ENCODE data around the gene SAPCD2. TPM values are rescaled to one million over a fixed set of nuclear protein-coding genes. Genes with fewer than 3 reads are reported as not detected.

The SAPCD2 gene
- total and polyA plus RNA-seq, 9 of the 15 experiments (the other 6 are each of a cell fraction or from before 2014, with no cell fraction given) = 3.4 to 91.8 (median 18.8) TPM

- Histone ChIP-seq H3K9ac (ENCODE audit: insufficient read depth in 1 of 2, low read depth in 2 of 2, low read length in 2 of 2) (no peak within 1 kb of the TSS; a peak in 1 of 4 replicates), H3K36me3 (ENCODE audit: control insufficient read depth, insufficient read depth, low read length) (no peaks in the 10 kb centered on the region), H3K4me2 (ENCODE audit: insufficient read depth, low read length) (no peak within 1 kb of the TSS), H3K27me3 (ENCODE audit: control insufficient read depth in 2 of 2, insufficient read depth in 2 of 2, low read length in 2 of 2) (no peaks in the 10 kb centered on the region), H3K9me1 (ENCODE audit: control insufficient read depth, insufficient read depth, low read length) (no peaks in the 10 kb centered on the region), H3K9me3 (replicated peaks; ENCODE audit: control insufficient read depth, insufficient read depth, low read depth, low read length) (no peaks in the 10 kb centered on the region), H3K27ac (ENCODE audit: extremely low read depth, low read depth, low read length) (no peak within 1 kb of the TSS), H2AFZ (ENCODE audit: low read depth, low read length) (no peak within 1 kb of the TSS), H3K4me1 (replicated peaks in 1 of 2; ENCODE audit: control insufficient read depth in 2 of 2, insufficient read depth in 2 of 2, low read length in 2 of 2) (peaks cover 9 to 82% of the 10 kb centered on the region in 2 experiments; a peak in 4 of 5 replicates), H3K4me3 (no peak within 1 kb of the TSS), H3K79me2 (ENCODE audit: control insufficient read depth, insufficient read depth, low read length) (peaks cover 3% of the 10 kb centered on the region; the same call in 1 of the 3 replicates), H4K20me1 (replicated peaks; ENCODE audit: control insufficient read depth, insufficient read depth, low read length) (no peaks in the 10 kb centered on the region)
- intact Hi-C loops (cut with micrococcal nuclease) (no loop called here), in situ Hi-C loops (cut with MboI) (no loop called here)
- FAIRE-seq (no peak), DNase-seq (ENCODE audit: extremely low read depth in 1 of 4, low spot score in 3 of 4) (no peak), ATAC-seq (no peak)
- BruUV-seq (replicated peaks) = no TSS peak
- ChIA-PET CTCF (ENCODE audit: low intra/inter-chr PET ratio) (no interaction called here), POLR2A (interaction anchor here (1.2 kb wide), 1 partner anchor 27 kb away, joined by 3 read pairs; no protein-coding TSS in a partner anchor)
- WGBS (ENCODE audit: insufficient coverage, low coverage, missing lambda C conversion rate) = 10% methylated on average over 14 of the region's 16 CpGs
- TF ChIP-seq KDM1A (IDR thresholded peaks at IDR 0.05) (peak; percentile 92 to 94), CGGBP1 (CRISPR knock-in tag; IDR thresholded peaks at IDR 0.05) (no peak), ETS2 (tag; IDR thresholded peaks at IDR 0.05; ENCODE audit: borderline replicate concordance, poor library complexity, severe bottlenecking) (no peak), RBM14 (IDR thresholded peaks at IDR 0.05; ENCODE audit: borderline replicate concordance, insufficient read depth, low read depth, low read length) (no peak), ZNF253 (CRISPR knock-in tag; conservative IDR thresholded peaks at IDR 0.05) (no peak), FOXO4 (CRISPR knock-in tag; IDR thresholded peaks at IDR 0.05) (no peak), TFAP4 (CRISPR knock-in tag; IDR thresholded peaks at IDR 0.05; ENCODE audit: borderline replicate concordance) (peak; percentile 30; the same call in 1 of the 2 replicates), PHF21A (IDR thresholded peaks at IDR 0.05; ENCODE audit: borderline replicate concordance, low read depth) (peak; percentile 62; the same call in 1 of the 2 replicates), PRDM10 (IDR thresholded peaks at IDR 0.05; ENCODE audit: partially characterized antibody) (no peak), HDAC1 (IDR thresholded peaks at IDR 0.05) (peak in 1 of 2 experiments; percentile 52; a peak in 1 of 4 replicates), ZC3H4 (CRISPR knock-in tag; IDR thresholded peaks at IDR 0.05; ENCODE audit: borderline replicate concordance) (no peak), RCOR1 (IDR thresholded peaks at IDR 0.05; ENCODE audit: borderline replicate concordance in 1 of 2, low read depth in 2 of 2, low read length in 2 of 2) (peak; percentile 33 to 87; a peak in 2 of 4 replicates), SIN3A (IDR thresholded peaks at IDR 0.05; ENCODE audit: borderline replicate concordance in 2 of 2, control insufficient read depth in 1 of 2, low read depth in 2 of 2, low read length in 2 of 2) (no peak), PPARD (CRISPR knock-in tag; IDR thresholded peaks at IDR 0.05) (no peak)
These were observed 38.3 kb downstream of the SAPCD2 start, which contains the start of gene FUT7 for GRCh38 chr9:137031904-137032640. Gene FUT7, minus strand, starts transcription at chr9:137032088. Its CDS starts 97 bp downstream, at chr9:137031991.

All from K562 (cell line).